Esophagus muscularis mucosa (tissue), 4 donors: Measurements from ENCODE around the gene THOC3.
"Not testable (repeated sequence)": the region's sequence is repeated elsewhere in the genome, so short reads cannot be mapped to it uniquely, and the experiment has no call there.

ENCODE experiments used
- CTCF ChIP-seq, 3 experiments: fragments of 200-600 bp in 2 of 3; fragments of 450-650 bp in 1 of 3; sonication (generic) in 2 of 3; IDR thresholded peaks; one replicate each; pipeline ENCODE4 v1.5.1; 2017 to 2019; ENCODE audit warnings: antibody characterized with exemption in 3 of 3, mild to moderate bottlenecking in 2 of 3, moderate library complexity in 1 of 3
- EP300 ChIP-seq: sonication (generic); formaldehyde crosslinking; IDR thresholded peaks from one replicate; pipeline ENCODE4 v1.6.1; 2017; ENCODE audit warnings: antibody characterized with exemption
- POLR2A ChIP-seq: fragments of 450-650 bp; IDR thresholded peaks from one replicate; pipeline ENCODE4 v1.6.1; 2017; ENCODE audit warnings: antibody characterized with exemption, moderate library complexity, mild to moderate bottlenecking, low read depth
- POLR2AphosphoS5 ChIP-seq, 2 donors: sonication (generic); formaldehyde crosslinking; IDR thresholded peaks; one replicate each; pipeline ENCODE4 v1.6.1; 2017; ENCODE audit warnings: antibody characterized with exemption in 2 of 2

- not testable (repeated sequence) for TF ChIP-seq EP300; CTCF (IDR thresholded peaks at IDR 0.05); POLR2A; POLR2AphosphoS5 (IDR thresholded peaks at IDR 0.05)
Observed at GRCh38 chr5:175997979-175998378, 29.9 kb upstream of the THOC3 start.
